HCEC 1CT (cell line): ENCODE results near the gene SHC3.

ENCODE experiments used
- DNase-seq: peaks from one replicate; pipeline ENCODE4 v3.0.0-alpha.2; 2017

The SHC3 gene

DNA sequence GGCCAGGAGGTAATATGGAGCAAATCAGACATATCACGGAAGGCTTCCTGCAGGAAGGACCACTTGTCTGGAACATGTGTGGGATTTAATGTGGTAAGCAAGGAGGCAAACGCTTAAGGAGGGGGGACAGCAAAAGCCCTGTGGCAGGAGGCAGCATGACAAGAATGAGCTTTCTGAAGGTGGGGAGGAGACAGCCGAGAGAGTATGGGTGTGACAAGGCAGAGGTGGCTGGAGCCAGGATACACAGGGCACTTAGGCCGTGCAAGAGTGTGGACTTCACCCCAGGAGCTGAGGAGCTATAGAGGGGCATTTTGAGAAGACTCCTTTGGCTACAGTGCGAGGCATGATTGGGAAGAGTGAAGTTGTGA is 201.7 kb downstream of the SHC3 start:
- no peak for DNase-seq

DNA sequence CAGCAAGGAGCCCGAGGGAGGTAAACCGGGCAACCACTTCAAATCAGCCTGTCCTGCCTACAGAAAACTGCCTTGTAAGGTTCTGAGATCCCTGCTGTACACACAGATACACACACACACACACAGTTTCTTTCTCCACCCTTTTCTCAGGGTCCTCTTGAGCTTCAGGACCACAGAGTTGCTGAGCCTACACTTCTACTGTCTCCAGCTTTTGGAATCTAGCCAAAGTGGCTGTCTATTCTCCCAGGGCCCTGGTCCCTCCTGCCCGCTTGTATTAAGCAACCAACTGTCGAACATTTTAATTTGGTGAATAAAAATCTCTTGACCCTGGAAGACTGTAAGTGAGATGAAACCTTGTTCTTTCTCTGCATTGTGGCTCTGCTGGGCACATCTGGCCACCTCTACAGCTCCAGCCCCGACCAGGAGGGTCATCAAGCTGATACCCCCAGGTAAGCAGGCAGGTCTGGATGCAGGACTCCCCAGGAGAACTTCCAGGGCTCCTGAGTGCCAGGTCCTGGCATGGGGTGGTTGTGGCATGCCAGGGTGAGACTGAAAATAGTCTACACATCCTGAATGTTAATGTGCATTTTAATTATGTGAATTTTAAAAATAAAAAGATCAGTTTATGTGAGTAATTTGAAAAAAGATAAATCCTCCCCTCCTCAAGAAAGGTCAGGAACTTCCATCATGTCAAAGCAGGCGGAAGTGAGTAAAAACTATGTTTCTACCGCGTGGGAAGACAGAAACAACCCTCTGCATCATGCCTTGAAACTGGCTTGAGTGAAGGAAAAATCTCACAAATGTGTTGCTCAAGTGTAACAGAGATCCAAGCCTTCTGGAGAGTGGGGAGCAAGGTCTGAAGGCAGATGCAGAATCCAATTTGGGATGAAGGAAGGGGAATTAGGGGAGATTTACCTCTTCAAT is 202.4 kb downstream of the SHC3 start:
- no peak for DNase-seq

DNA sequence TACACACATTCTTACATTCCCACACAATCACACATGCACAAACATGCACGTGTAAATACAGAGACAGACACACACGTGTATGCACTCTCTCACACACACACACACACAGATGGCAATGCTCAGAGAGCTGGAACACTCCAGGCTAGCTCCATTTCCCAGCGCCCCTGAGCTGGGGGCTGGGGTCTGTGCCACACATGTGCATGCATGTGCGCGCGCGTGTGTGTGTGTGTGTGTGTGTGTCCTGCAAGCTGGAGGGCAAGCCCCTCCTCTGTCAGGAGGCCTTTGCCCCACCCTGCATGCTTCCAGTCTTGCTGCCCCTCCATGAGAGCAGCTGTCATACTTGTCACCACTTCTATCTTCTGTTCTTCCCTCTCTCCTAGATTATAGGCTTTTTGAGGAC is 204.0 kb downstream of the SHC3 start:
- no peak for DNase-seq

DNA sequence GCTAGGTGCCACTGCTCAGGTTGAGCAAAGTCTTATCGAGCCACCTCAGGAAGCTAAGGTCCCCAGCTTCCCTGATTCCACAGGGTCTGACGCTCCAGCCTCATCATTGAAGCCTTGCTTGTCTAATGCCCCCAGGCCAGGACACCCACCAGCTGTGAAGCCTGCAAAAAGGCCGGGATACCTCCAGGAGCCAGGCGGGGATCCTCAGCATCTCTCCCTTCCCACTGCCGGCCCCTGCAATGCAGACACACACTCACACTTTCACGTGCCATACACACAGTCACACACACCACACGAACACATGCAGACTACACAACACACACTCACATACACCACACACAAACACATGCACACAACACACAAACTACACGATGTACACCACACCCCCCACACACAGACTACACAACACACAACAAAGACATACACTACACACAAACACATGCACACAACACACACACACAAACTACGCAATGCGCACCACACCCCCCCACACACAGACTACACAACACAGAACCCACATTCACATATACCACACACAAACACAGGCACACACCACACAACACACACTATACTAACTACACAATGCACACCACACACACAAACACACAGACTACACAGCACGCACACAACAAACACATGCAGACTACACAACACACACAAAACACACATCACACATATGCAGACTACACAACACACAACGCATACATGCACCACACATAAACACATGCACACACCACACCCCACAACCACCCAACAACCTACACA is 205.2 kb downstream of the SHC3 start:
- DNase-seq, result no peak

DNA sequence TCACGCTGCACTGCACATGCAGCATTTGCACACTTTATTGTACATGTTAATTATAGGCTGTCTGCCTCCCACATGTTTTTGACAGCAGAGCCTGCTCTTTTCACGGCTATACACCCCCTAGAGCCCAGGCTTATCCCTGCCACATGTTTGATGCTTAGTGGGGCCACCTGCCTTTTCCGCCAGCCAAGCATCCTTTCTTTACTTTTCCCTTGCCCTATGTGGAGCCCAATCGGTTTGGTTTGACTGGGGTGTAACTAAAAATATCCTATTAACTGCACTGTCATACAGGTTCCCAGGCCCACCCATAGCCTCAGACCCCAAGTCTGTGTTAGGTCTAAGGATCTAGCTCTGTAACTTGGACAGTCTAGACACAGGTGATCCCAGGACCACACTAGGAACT is 206.2 kb downstream of the SHC3 start:
- DNase-seq, result no peak

DNA sequence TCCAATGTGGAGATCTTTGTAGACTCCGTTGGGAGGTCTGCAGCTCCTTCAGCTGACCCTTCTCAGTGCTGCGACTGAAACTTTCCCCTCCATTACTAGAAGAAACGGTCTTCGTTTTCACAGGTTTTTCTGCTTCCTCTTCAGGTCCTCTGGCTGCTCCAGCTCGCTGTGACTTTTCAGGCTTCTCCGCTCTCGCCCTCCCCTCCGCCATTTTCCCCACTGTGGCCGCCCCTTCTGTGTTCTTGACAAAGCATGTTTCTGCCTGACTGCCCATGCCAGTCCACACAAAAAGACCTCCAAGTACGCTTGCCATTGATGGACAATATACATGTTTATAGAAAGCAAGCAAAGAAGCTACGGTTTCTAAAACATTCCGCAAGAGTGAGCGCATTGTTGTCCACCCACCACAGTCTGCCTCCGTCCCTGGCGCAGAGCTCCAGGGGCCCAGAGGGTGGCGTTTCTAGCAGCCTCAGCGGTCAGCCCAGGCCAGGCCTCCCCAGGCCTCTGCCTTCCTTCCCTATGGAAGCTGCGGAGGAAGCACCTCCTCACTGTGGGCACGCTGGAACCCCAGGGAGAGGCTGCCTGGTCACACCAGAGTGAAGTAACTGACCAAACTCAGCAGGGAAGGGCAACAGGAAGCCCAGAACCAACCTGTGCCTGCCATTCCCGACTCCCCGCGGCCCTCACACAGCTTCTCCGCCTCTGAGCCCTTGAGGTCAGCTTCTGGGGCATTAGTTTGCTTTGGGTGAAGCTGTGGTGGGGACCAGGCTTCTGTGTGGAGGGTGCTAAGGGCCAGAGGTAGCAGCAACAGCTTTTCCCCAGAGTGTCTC is 207.3 kb downstream of the SHC3 start:
- no peak for DNase-seq

DNA sequence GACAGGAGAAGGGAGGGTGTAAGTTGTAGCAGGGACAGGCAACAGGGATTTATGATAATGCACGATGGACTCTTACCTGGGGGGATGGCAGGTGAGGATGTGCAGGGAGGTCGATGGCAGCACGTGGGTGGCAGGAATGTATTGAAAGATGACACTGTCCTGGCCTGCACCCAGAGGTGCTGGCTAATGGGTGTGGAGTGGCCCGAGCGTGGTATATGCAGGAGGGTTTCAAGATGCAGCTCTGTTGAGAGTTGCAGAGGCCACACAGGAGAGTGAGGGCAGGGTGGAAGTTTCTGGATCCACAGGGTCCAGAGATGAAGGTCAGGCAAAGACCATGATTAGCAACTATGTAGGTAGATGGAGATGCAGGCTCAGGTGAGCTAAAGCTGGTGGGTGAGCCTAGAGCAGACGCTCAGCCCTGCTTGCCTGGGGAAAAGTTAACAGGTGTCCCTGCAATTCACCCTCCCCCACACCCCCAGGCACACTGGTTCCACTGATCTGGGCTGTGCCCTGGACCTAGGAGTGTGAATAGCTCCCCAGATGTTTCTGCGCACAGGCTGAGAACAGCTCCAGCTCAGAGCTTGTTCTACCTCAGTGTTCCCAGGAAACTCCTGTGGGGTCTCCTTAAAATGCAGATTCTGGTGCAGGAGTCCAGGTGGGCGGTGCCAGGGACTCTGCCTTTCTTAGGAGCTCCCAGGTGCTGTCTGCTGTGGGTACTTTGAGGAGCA is 208.8 kb downstream of the SHC3 start:
- no peak for DNase-seq

DNA sequence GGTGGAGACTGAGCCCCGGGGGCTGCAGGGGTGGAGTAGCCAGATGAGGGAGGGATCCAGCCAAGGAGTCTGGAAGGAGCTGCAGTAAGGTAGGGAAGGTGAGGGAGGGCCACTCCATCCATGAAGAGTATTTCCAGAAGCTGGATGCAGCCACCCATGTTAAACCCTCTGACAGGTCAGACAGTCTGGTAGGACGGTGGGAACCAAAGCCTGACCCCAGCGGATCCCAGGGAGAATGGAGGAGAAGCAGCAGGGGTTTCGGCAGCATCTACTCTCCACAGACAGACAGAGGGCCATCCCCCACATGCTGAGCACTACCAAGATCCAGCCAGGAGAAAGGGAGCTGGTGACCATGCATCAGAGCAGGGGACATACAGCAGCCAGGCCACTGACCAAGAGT is 209.8 kb downstream of the SHC3 start:
- no peak for DNase-seq

DNA sequence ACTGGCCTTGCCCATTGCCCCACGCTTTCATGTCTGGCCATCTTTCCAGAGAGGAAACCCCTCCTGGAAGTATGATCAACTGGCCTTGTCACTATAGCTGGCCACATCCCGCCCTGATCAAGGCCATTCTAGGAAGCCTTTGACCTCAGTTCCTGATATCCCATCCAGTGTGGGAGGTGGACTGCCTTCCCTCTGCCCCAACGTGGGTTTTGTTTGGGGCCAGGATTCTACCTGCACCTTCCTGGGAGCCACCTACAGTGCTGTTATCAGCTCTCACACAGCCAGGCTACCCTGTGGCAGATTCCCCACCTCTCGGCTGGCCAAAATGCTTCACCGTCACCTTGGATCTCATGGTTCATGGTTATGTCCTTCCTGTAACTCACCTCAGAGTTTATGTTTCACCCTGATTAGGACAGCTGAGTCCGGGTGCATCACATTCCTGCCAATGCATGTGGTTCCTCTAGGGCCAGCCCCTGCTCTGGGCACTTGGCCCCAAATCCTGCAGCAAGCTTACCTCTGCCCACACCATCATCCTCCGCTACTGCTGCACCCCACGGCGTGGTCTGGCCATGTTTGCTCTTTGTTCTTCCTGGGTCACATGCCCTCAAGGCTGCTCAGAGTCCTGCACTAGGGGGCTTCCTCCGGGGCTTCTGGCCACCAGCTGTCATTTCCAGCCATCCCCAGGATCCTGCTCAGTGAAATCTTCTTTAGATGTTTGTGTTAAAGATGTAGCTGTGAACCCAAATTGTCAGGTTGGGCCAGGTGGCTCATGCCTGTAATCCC is 211.5 kb downstream of the SHC3 start:
- no peak for DNase-seq

DNA sequence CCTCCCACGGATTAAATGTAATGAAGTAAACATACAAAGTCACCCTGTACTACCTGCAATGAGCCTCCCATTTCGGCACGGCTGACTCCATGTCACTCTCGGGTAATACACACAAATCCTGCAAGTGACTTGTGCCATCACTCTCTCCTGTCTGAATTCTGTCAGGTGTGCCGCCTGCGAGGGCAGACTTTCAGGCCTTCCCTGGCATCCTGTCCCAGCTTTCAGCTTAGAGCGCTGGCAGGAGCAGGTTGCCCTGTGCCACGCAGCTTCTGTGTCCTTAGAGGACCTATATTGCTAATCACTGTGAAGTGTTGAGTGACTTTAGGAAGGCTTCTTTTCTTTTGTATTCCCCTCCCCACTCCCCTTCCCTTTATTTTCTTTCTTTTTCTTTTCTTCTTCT is 213.1 kb downstream of the SHC3 start:
- no peak for DNase-seq

DNA sequence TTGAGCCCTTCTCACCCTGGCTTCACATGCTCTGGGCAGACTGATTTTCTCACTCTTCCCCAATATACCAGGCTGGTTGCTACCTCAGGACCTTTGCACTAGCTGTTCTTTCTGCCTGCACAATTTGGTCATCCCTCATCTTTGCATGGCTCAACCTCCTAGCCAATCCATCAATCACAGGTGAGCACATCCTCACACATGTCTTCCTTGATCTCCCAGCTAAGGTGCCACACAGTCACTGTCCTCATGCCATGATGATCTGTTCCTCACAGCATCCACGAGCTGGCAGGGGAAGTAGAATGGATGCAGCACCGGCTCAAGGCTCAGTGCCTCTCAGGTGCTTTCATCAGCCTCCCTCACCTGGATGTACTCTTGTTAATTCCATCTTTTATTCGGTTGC is 218.0 kb downstream of the SHC3 start:
- DNase-seq, result no peak

DNA sequence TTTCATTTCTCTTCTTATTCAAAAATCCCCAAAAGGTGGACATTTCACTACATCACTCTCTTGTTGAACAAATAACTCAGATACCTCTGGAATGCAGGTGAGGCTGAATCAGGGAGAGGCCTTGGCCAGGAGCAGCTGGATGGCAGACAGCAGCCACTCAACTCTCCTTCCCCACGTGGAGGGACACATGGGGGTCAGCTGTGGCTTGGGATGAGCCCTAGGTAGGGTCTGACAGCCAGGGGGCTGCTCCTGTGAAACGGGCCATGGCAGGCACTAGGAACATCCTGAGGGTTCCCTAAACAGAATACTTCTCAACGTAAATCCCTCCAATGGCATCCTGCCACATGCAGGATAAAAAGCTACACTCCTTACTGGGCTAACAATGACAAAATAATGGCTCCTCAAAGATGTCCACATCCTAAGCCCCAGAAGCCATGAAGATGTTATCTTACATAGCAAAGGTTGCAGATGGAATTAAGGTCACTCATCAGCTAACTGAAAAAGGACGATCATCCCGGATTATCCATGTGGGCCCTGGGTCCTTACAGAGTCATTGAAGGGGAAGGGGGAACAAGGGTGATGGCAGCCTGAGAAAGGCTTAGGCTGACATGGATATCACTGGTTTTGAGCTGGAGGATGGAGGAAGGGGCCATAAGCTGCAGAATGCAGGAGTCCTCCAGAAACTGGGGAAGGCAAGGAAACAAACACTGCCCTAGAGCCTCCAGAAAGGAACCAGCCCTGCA is 218.7 kb downstream of the SHC3 start:
- DNase-seq, result no peak

DNA sequence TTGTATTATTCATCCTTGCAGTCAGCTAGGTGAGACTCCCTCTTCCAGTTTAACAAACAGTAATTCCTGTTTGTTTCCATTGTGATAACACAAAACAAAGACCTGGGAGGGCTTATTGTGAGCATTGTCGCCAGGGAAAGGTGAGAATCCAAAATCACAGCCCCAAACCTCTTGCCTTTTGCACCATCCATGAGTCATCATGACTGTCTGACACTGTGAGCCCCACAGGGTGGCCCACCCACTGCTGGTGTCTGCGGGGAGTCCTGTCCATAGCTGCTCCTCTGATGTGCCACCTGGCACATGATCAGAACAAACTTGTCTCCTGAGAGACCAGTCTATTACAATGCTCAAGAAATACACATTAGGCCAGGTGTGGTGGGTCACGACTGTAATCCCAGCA is 221.1 kb downstream of the SHC3 start:
- DNase-seq, result no peak
